Measurements from ENCODE around the gene KLHL29.
A peak's percentile ranks its signal among the peaks of the same experiment; 100 is the strongest.

The KLHL29 gene

GRCh38 chr2:23367760-23368159, 17.2 kb upstream of the KLHL29 start:
- no peak overlapping the region for H3K27ac ChIP-seq (ENCODE audit: low read depth in 2 of 2, low read length in 2 of 2)

GRCh38 chr2:23373666-23374065, 11.3 kb upstream of the KLHL29 start:
- H3K4me3 ChIP-seq (ENCODE audit: low read length in 2 of 2) = no peak overlapping the region
- no peak overlapping the region for H3K9ac ChIP-seq (ENCODE audit: low read depth in 1 of 2, low read length in 2 of 2)
- H3K27me3 ChIP-seq (ENCODE audit: control insufficient read depth in 2 of 2, insufficient read depth in 2 of 2, low read length in 2 of 2) = no peaks in the 10 kb centered on the region
- H3K27ac ChIP-seq (ENCODE audit: low read depth in 2 of 2, low read length in 2 of 2) = no peak overlapping the region
- no peaks in the 10 kb centered on the region for H3K9me3 ChIP-seq (ENCODE audit: control insufficient read depth in 2 of 2, low read length in 2 of 2)
- H3K36me3 ChIP-seq (ENCODE audit: control insufficient read depth in 2 of 2, insufficient read depth in 2 of 2, low read length in 2 of 2) = no peaks in the 10 kb centered on the region
- H3K4me1 ChIP-seq (ENCODE audit: control insufficient read depth in 2 of 2, insufficient read depth in 2 of 2, low read length in 2 of 2) = no peaks in the 10 kb centered on the region

More at GRCh38 chr2:23367760-23368159, 17.2 kb upstream of the KLHL29 start:
- Histone ChIP-seq H3K36me3 (ENCODE audit: control insufficient read depth in 2 of 2, insufficient read depth in 2 of 2, low read length in 2 of 2) (no peaks in the 10 kb centered on the region), H3K27me3 (ENCODE audit: control insufficient read depth in 2 of 2, insufficient read depth in 2 of 2, low read length in 2 of 2) (peaks cover 0 to 3% of the 10 kb centered on the region in 2 donors), H3K9ac (ENCODE audit: low read depth in 1 of 2, low read length in 2 of 2) (no peak overlapping the region), H3K4me3 (ENCODE audit: low read length in 2 of 2) (no peak overlapping the region), H3K4me1 (ENCODE audit: control insufficient read depth in 2 of 2, insufficient read depth in 2 of 2, low read length in 2 of 2) (no peaks in the 10 kb centered on the region), H3K9me3 (ENCODE audit: control insufficient read depth in 2 of 2, low read length in 2 of 2) (no peaks in the 10 kb centered on the region)

GRCh38 chr2:23375448-23375847, 9.5 kb upstream of the KLHL29 start:
- Histone ChIP-seq H3K4me3 (ENCODE audit: low read length in 2 of 2) (no peak overlapping the region), H3K4me1 (ENCODE audit: control insufficient read depth in 2 of 2, insufficient read depth in 2 of 2, low read length in 2 of 2) (no peaks in the 10 kb centered on the region), H3K27ac (ENCODE audit: low read depth in 2 of 2, low read length in 2 of 2) (no peak overlapping the region), H3K27me3 (ENCODE audit: control insufficient read depth in 2 of 2, insufficient read depth in 2 of 2, low read length in 2 of 2) (no peaks in the 10 kb centered on the region), H3K36me3 (ENCODE audit: control insufficient read depth in 2 of 2, insufficient read depth in 2 of 2, low read length in 2 of 2) (no peaks in the 10 kb centered on the region), H3K9me3 (ENCODE audit: control insufficient read depth in 2 of 2, low read length in 2 of 2) (no peaks in the 10 kb centered on the region), H3K9ac (ENCODE audit: low read depth in 1 of 2, low read length in 2 of 2) (no peak overlapping the region)

GRCh38 chr2:23376075-23376474, 8.9 kb upstream of the KLHL29 start:
- Histone ChIP-seq H3K27me3 (ENCODE audit: control insufficient read depth in 2 of 2, insufficient read depth in 2 of 2, low read length in 2 of 2) (no peaks in the 10 kb centered on the region), H3K9ac (ENCODE audit: low read depth in 1 of 2, low read length in 2 of 2) (no peak overlapping the region), H3K4me3 (ENCODE audit: low read length in 2 of 2) (no peak overlapping the region)

GRCh38 chr2:23376972-23377371, 8.0 kb upstream of the KLHL29 start:
- Histone ChIP-seq H3K9me3 (ENCODE audit: control insufficient read depth in 2 of 2, low read length in 2 of 2) (no peaks in the 10 kb centered on the region), H3K4me3 (ENCODE audit: low read length in 2 of 2) (no peak overlapping the region), H3K27me3 (ENCODE audit: control insufficient read depth in 2 of 2, insufficient read depth in 2 of 2, low read length in 2 of 2) (no peaks in the 10 kb centered on the region), H3K9ac (ENCODE audit: low read depth in 1 of 2, low read length in 2 of 2) (no peak overlapping the region), H3K4me1 (ENCODE audit: control insufficient read depth in 2 of 2, insufficient read depth in 2 of 2, low read length in 2 of 2) (peaks cover 4 to 6% of the 10 kb centered on the region in 2 donors), H3K27ac (ENCODE audit: low read depth in 2 of 2, low read length in 2 of 2) (no peak overlapping the region), H3K36me3 (ENCODE audit: control insufficient read depth in 2 of 2, insufficient read depth in 2 of 2, low read length in 2 of 2) (no peaks in the 10 kb centered on the region)

More at GRCh38 chr2:23376075-23376474, 8.9 kb upstream of the KLHL29 start:
- Histone ChIP-seq H3K9me3 (ENCODE audit: control insufficient read depth in 2 of 2, low read length in 2 of 2) (no peaks in the 10 kb centered on the region), H3K4me1 (ENCODE audit: control insufficient read depth in 2 of 2, insufficient read depth in 2 of 2, low read length in 2 of 2) (peaks cover 4 to 5% of the 10 kb centered on the region in 2 donors), H3K27ac (ENCODE audit: low read depth in 2 of 2, low read length in 2 of 2) (no peak overlapping the region), H3K36me3 (ENCODE audit: control insufficient read depth in 2 of 2, insufficient read depth in 2 of 2, low read length in 2 of 2) (no peaks in the 10 kb centered on the region)

- no peaks in the 10 kb centered on the region for H3K9me3 ChIP-seq (ENCODE audit: control insufficient read depth in 2 of 2, low read length in 2 of 2)
- H3K4me1 ChIP-seq (ENCODE audit: control insufficient read depth in 2 of 2, insufficient read depth in 2 of 2, low read length in 2 of 2) = peaks cover 4 to 6% of the 10 kb centered on the region in 2 donors
- H3K36me3 ChIP-seq (ENCODE audit: control insufficient read depth in 2 of 2, insufficient read depth in 2 of 2, low read length in 2 of 2) = no peaks in the 10 kb centered on the region
- no peak overlapping the region for H3K27ac ChIP-seq (ENCODE audit: low read depth in 2 of 2, low read length in 2 of 2)
- no peaks in the 10 kb centered on the region for H3K27me3 ChIP-seq (ENCODE audit: control insufficient read depth in 2 of 2, insufficient read depth in 2 of 2, low read length in 2 of 2)
- H3K4me3 ChIP-seq (ENCODE audit: low read length in 2 of 2) = no peak overlapping the region
- no peak overlapping the region for H3K9ac ChIP-seq (ENCODE audit: low read depth in 1 of 2, low read length in 2 of 2)
Observed at GRCh38 chr2:23377771-23378170, 7.2 kb upstream of the KLHL29 start.

- no peaks in the 10 kb centered on the region for H3K27me3 ChIP-seq (ENCODE audit: control insufficient read depth in 2 of 2, insufficient read depth in 2 of 2, low read length in 2 of 2)
Observed at GRCh38 chr2:23378496-23378895, 6.5 kb upstream of the KLHL29 start.

GRCh38 chr2:23379220-23379695, 5.7 kb upstream of the KLHL29 start:
- Histone ChIP-seq H3K9me3 (ENCODE audit: control insufficient read depth in 2 of 2, low read length in 2 of 2) (no peaks in the 10 kb centered on the region), H3K4me1 (ENCODE audit: control insufficient read depth in 2 of 2, insufficient read depth in 2 of 2, low read length in 2 of 2) (peaks cover 4 to 7% of the 10 kb centered on the region in 2 donors), H3K4me3 (ENCODE audit: low read length in 2 of 2) (no peak overlapping the region), H3K27ac (ENCODE audit: low read depth in 2 of 2, low read length in 2 of 2) (no peak overlapping the region), H3K9ac (ENCODE audit: low read depth in 1 of 2, low read length in 2 of 2) (no peak overlapping the region), H3K36me3 (ENCODE audit: control insufficient read depth in 2 of 2, insufficient read depth in 2 of 2, low read length in 2 of 2) (no peaks in the 10 kb centered on the region), H3K27me3 (ENCODE audit: control insufficient read depth in 2 of 2, insufficient read depth in 2 of 2, low read length in 2 of 2) (no peaks in the 10 kb centered on the region)

More at GRCh38 chr2:23378496-23378895, 6.5 kb upstream of the KLHL29 start:
- Histone ChIP-seq H3K27ac (ENCODE audit: low read depth in 2 of 2, low read length in 2 of 2) (no peak overlapping the region), H3K9me3 (ENCODE audit: control insufficient read depth in 2 of 2, low read length in 2 of 2) (no peaks in the 10 kb centered on the region), H3K9ac (ENCODE audit: low read depth in 1 of 2, low read length in 2 of 2) (no peak overlapping the region), H3K4me3 (ENCODE audit: low read length in 2 of 2) (no peak overlapping the region), H3K36me3 (ENCODE audit: control insufficient read depth in 2 of 2, insufficient read depth in 2 of 2, low read length in 2 of 2) (no peaks in the 10 kb centered on the region), H3K4me1 (ENCODE audit: control insufficient read depth in 2 of 2, insufficient read depth in 2 of 2, low read length in 2 of 2) (peaks cover 4 to 6% of the 10 kb centered on the region in 2 donors)

GRCh38 chr2:23380562-23381065, 4.4 kb upstream of the KLHL29 start:
- Histone ChIP-seq H3K27ac (ENCODE audit: low read depth in 2 of 2, low read length in 2 of 2) (no peak overlapping the region), H3K9me3 (ENCODE audit: control insufficient read depth in 2 of 2, low read length in 2 of 2) (no peaks in the 10 kb centered on the region), H3K4me1 (ENCODE audit: control insufficient read depth in 2 of 2, insufficient read depth in 2 of 2, low read length in 2 of 2) (peaks cover 6 to 12% of the 10 kb centered on the region in 2 donors), H3K9ac (ENCODE audit: low read depth in 1 of 2, low read length in 2 of 2) (no peak overlapping the region), H3K27me3 (ENCODE audit: control insufficient read depth in 2 of 2, insufficient read depth in 2 of 2, low read length in 2 of 2) (no peaks in the 10 kb centered on the region), H3K36me3 (ENCODE audit: control insufficient read depth in 2 of 2, insufficient read depth in 2 of 2, low read length in 2 of 2) (no peaks in the 10 kb centered on the region), H3K4me3 (ENCODE audit: low read length in 2 of 2) (peak overlapping the region in 1 of 2 donors; percentile 42)

GRCh38 chr2:23381084-23381483, 3.9 kb upstream of the KLHL29 start:
- H3K9me3 ChIP-seq (ENCODE audit: control insufficient read depth in 2 of 2, low read length in 2 of 2) = no peaks in the 10 kb centered on the region
- no peaks in the 10 kb centered on the region for H3K36me3 ChIP-seq (ENCODE audit: control insufficient read depth in 2 of 2, insufficient read depth in 2 of 2, low read length in 2 of 2)
- no peak overlapping the region for H3K9ac ChIP-seq (ENCODE audit: low read depth in 1 of 2, low read length in 2 of 2)
- H3K4me1 ChIP-seq (ENCODE audit: control insufficient read depth in 2 of 2, insufficient read depth in 2 of 2, low read length in 2 of 2) = peaks cover 6 to 15% of the 10 kb centered on the region in 2 donors
- H3K27me3 ChIP-seq (ENCODE audit: control insufficient read depth in 2 of 2, insufficient read depth in 2 of 2, low read length in 2 of 2) = peaks cover under 1 to 3% of the 10 kb centered on the region in 2 donors
- H3K27ac ChIP-seq (ENCODE audit: low read depth in 2 of 2, low read length in 2 of 2) = no peak overlapping the region
- peak overlapping the region in 1 of 2 donors; percentile 42 for H3K4me3 ChIP-seq (ENCODE audit: low read length in 2 of 2)
